ENCODE data around the gene C12orf54.
"Not testable (repeated sequence)": the region's sequence is repeated elsewhere in the genome, so short reads cannot be mapped to it uniquely, and the experiment has no call there.

C12orf54 gene

DNA sequence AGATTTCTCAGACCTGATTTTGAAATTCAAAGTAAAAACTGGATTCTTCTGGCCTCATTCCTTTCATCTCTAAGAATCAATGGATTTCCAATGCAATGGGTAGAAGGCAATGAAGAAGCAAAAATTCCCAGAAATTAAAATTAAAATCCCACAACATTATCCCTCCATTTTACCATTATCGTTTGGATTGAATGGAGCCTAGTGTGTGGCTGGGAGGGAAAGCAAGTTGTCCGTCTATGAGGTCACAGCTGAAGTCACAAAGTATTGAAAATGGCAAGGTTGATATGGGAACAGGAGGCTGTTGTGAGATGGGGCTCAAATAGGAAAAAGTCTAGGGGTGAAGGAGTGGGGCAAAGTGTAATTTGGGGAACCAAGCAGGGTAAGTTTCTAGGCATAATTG is at the start of gene C12orf54:
TSS of gene C12orf54 (plus strand) at position 301 of the 400 bp plus-strand sequence. CDS start 799 bp downstream, outside the sequence.
- no peak for DNase-seq (ENCODE audit: low read depth in 2 of 2, low spot score in 1 of 2)

DNA sequence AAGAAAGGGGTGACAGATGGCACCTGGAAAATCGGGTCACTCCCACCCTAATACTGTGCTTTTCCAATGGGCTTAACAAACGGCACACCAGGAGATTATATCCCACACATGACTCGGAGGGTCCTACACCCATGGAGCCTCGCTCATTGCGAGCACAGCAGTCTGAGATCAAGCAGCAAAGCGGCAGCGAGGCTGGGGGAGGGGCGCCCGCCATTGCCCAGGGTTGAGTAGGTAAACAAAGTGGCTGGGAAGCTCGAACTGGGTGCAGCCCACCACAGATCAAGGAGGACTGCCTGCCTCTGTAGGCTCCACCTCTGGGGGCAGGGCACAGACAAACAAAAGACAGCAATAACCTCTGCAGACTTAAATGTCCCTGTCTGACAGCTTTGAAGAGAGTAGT is 48.3 kb upstream of the C12orf54 start:
- DNase-seq (ENCODE audit: low read depth in 2 of 2, low spot score in 1 of 2) = not testable (repeated sequence)

DNA sequence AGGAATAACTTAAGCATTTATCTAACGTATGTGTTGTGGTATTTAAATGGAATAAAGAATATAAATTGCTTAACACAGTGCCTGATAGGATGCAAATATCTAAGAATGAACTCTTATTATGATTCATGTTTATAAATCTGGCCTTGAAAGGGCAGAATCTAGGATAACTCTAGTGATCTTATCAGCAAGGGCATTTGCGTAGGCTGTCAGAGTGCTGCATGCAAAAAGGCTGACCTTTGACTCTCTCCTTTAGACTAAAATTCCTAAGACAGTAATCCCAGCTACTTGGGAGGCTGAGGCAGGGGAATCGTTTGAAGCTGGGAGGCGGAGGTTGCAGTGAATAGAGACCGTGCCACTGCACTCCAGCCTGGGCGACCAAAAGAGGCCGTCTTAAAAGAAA is 41.2 kb upstream of the C12orf54 start:
- DNase-seq (ENCODE audit: low read depth in 2 of 2, low spot score in 1 of 2) = no peak

DNA sequence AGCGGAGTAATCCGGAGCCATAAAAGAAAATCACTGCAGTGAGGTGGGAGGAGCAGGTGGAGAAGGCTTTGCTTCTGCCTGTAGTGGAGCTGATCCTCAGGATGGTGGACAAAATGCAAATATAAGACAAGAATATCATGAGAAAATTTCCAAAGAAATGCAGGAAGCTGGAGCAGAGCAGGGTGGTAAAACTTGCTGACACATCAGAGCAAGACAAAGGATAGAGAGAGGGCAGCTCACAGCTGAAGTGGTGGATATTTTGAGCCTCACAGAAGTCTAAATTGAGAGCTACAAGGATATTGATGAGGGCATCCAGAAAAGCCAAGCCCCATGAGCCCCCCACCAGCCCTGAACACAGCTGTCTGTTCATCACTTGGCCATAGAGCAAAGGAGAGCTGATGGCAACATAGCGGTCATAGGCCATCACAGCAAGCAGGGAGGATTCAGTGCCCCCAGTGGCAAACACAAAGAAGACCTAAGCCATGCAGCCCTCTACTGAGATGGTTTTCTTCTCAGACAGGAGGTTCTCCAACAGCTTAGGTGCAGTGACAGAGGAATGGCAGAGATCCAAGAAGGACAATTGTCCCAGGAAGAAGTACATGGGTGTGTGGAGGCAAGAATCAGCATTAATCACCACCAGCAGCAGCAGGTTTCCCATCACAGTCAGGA is 40.0 kb upstream of the C12orf54 start:
- no peak for DNase-seq (ENCODE audit: low read depth in 2 of 2, low spot score in 1 of 2)

DNA sequence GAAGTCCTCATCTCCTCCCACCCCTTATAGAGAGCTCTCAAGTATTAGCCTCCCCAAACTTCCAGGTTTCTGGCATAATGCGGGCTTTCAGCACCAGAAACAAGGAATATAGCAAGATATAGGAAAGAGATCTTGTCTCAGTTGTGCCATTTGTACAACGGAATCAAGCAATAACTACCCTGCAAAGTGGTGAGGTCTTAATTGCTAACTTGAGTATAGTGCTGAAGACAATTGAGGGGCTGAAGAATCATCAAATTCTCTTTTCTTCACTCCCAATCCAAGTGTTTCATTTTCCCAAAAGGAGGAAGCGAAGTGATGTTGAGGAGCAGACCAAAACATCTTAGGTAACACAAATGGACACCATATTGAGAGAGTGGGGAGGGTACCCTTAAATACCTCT is 36.8 kb upstream of the C12orf54 start:
- no peak for DNase-seq (ENCODE audit: low read depth in 2 of 2, low spot score in 1 of 2)

DNA sequence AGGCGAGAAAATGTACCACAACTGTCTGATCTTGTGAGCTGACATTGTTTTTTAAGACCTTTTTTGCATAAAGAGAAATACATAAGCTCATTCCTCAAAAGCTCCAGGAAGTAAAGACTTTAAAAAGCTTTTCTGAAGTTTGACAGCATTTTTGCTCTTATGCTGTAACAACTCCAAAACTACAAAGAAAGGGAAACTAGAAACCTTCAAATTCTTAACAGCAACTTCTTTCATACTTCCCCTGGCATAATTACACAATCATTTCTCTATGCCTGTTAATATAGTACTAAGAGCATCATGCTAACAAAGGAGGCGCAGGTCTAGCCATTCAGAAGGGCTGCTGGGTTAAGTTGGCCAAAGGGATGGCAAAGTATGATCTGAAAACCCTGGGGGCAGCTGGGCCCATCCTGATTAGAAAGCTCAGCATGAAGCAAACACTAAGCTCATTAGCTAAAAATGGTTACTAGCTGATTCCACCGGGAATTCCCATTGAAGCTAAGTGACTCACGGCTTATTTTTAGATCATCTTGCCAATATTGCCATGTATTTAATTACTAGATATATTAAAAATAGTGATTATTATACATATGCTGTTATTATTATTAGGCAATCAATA is 36.0 kb upstream of the C12orf54 start:
- no peak for DNase-seq (ENCODE audit: low read depth in 2 of 2, low spot score in 1 of 2)

DNA sequence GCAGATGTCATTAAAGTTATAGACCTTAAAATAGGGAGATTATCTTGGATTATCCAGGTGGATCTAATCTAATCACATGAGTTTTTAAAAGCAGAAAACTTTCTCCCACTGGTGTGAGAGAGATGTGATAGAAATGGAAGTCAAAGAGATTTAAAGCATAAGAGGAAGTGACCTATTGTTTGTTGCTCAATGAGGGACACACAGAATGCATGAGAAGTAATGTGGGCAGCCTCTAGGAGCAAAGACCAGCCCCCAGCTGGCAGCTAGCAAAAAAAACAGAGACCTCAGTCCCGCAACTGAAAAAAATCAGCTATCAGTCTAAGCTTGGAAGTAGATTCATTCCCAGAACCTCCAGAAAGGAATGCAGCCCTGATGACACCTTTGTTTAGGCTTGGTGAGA is 34.5 kb upstream of the C12orf54 start:
- no peak for DNase-seq (ENCODE audit: low read depth in 2 of 2, low spot score in 1 of 2)

DNA sequence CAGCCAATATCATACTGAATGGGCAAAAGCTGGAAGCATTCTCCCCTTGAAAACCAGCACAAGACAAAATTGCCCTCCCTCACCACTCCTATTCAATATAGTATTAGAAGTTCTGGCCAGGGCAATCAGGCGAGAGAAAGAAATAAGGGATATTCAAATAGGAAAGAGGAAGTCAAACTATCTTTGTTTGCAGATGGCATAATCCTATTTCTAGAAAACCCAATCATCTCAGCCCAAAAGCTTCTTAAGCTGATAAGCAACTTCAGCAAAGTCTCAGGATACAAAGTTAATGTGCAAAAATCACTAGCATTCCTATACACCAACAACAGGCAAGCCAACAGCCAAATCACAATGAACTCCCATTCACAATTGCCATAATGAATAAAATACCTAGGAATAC is 30.9 kb upstream of the C12orf54 start:
- no peak for DNase-seq (ENCODE audit: low read depth in 2 of 2, low spot score in 1 of 2)

DNA sequence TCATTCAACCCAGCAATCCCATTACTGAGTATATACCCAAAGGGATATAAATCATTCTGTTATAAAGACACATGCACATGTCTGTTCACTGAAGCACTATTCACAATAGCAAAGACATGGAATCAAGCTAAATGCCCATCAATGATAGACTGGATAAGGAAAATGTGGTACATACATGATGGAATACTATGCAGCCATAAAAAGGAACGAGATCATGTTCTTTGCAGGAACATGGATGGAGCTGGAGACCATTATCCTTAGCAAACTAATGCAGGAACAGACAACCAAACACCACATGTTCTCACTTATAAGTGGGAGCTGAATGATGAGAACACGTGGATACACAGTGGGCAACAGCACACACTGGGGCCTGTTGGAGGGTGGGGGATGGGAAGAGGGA is 29.3 kb upstream of the C12orf54 start:
- not testable (repeated sequence) for DNase-seq (ENCODE audit: low read depth in 2 of 2, low spot score in 1 of 2)

DNA sequence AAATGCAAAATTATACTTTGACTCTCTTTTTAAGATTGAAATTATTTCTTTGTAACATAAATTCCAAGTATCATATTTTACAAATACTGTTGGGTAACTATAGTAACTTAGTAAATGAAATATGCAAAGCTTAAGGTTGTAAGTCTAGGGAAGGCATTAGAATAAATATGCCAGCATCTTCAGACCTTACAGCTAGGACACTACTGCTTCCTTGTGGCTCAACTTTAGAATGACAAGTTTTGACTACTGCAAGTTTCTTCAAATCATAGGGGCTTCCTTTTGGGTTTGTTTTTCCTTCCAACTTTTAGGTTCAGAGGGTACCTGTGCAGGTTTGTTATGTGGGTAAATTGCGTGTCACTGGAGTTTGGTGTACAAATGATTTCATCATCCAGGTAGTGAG is 27.6 kb upstream of the C12orf54 start:
- no peak for DNase-seq (ENCODE audit: low read depth in 2 of 2, low spot score in 1 of 2)

DNA sequence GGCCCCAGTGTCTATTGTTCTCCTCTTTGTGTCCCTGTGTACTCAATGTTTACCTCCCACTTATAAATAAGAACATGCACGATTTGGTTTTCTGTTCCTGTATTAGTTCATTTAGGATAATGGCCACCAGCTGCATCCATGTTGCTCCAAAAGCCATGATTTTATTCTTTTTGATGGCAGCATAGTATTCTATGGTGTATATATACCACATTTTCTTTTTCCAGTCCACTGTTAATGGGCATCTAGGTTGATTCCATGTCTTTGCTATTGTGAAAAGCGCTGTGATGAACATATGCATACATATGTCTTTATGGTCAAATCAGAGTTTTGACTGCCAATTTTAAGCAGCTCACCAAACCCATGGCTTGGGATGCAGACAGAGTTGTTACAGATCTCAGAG is 27.2 kb upstream of the C12orf54 start:
- no peak for DNase-seq (ENCODE audit: low read depth in 2 of 2, low spot score in 1 of 2)

DNA sequence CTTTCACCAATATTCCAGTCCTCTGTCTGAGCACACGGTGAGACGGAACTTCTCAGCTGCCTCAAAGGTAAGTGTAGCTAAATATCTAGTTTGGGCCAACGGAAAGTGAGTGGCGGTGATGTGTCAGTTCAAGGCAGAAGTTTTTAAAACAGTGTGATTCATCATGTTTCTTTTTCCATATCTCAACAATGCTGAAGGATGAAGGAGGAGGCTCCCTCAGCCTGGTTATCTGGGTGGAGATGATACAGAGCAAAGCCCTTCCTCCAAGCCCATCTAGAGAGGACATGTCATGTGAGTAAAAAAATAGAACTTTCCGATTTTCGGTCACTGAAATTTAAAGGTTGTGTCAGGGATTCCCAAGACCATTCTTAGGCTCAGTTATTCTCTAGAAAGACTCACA is 23.0 kb upstream of the C12orf54 start:
- DNase-seq (ENCODE audit: low read depth in 2 of 2, low spot score in 1 of 2) = no peak

DNA sequence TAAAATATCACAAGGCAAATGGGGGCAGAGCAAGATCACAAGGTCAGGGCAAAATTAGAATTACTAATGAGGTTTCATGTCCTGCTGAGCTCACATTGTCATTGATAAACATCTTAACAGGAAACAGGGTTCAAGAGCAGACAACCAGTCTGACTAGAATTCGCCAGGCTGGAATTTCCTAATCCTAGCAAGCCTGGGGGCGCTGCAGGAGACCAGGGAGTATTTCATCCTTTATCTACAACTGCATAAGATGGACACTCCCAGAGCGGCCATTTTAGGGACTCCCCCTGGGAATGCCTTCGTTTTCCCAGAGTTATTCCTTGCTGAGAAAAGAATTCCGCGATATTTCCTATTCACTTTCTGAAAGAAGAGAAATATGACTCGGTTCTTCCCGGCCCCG is 13.3 kb upstream of the C12orf54 start:
- DNase-seq (ENCODE audit: low read depth in 2 of 2, low spot score in 1 of 2) = not testable (repeated sequence)

DNA sequence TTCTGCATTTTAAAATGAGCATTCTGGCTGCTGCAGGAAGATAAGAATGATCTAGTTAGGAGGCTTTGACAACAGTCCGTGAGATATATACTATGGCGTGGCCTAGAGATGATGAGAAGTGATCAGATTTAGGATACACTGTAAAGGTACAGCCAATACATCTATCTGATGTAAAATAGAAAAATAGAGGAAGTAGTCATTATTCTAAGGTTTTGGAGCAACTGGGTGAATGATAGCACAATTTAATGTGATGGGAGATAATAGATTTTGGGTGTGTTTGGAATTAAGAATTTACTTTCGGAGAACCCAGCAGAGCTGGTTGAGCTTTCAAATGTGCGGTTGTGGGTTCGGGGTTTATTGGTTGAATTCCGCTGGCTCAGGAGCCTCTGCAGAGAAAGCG is 10.0 kb upstream of the C12orf54 start, which contains the start of gene ANP32D:
TSS of gene ANP32D (plus strand) at position 301 of the 400 bp plus-strand sequence. CDS start 106 bp downstream, outside the sequence.
- no peak for DNase-seq (ENCODE audit: low read depth in 2 of 2, low spot score in 1 of 2)

DNA sequence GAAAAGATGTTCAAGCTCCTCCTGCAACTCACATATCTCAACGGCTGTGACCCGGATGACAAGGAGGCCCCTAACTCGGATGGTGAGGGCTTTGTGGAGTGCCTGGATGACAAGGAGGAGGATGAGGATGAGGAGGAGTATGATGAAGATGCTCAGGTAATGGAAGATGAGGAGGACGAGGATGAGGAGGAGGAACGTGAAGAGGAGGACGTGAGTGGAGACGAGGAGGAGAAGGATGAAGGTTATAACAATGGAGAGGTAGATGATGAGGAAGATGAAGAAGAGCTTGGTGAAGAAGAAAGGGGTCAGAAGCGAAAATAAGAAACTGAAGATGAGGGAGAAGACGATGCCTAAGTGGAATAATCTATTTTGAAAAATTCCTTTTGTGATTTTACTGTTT is 9.2 kb upstream of the C12orf54 start:
- DNase-seq (ENCODE audit: low read depth in 2 of 2, low spot score in 1 of 2) = no peak

DNA sequence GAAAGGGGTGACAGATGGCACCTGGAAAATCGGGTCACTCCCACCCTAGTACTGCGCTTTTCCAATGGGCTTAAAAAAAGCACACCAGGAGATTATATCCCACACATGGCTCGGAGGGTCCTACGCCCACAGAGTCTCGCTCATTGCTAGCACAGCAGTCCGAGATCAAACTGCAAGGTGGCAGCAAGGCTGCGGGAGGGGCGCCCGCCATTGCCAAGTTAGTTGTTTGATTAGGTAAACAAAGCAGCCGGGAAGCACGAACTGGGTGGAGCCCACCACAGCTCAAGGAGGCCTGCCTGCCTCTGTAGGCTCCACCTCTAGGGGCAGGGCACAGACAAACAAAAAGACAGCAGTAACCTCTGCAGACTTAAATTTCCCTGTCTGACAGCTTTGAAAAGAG is 7.8 kb upstream of the C12orf54 start:
- not testable (repeated sequence) for DNase-seq (ENCODE audit: low read depth in 2 of 2, low spot score in 1 of 2)

DNA sequence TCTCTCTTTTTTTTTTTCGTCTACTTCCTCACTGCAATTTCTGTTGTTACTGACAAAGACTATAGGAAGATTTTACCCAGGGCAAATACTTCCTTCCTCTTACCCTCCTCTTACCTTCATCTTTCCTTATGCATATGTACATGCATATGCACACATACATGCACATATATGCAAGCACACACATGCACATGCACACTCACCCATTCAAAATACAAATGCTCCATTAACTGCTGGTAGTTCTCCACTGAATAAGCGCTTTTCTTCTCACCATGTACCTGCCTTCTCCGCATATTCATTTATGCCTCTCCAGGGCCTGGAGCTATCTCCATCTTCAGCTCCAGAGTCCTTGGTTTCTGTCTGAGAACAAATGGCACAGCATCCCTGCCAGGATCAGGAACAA is 632 bp downstream of the C12orf54 start:
- DNase-seq (ENCODE audit: low read depth in 2 of 2, low spot score in 1 of 2) = no peak

DNA sequence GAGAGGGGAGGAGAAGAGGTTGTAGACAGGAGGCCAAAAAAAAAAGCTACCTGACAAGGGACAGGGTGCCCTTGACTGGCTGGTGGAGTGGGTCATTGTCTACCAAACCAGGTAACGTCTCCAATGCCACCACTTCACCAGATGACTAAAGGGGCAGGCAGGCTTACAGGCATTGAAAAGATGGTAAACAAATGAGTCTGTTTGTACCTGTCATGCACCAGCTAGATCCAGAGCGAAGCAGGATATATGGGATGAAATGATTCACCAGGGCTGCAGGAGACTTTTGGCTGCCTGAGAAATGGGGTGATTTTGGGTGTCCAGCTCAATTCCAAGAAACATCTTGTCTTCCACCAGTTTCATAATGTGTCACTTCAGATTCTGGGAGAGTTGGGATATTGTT is 4.0 kb downstream of the C12orf54 start:
- no peak for DNase-seq (ENCODE audit: low read depth in 2 of 2, low spot score in 1 of 2)

DNA sequence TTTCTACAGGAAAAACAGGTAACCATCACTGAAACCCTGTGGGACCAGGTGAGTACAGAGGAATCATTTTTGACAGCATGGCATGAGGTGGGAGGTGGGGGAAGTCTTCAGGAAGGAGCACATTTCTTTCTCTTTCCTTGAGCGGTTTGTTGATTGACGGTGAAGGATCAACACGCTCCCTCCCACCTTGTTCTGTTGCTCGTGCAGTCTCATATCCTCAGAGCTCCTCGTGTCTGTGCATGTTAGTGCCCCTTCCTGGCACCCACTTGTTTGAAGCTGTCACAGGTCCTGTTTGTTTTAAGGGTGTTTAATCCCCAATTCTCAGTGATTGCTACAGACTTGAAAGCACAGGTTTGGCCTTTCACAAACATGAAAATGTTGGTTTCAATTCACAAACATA is 4.4 kb downstream of the C12orf54 start:
- DNase-seq (ENCODE audit: low read depth in 2 of 2, low spot score in 1 of 2) = no peak

DNA sequence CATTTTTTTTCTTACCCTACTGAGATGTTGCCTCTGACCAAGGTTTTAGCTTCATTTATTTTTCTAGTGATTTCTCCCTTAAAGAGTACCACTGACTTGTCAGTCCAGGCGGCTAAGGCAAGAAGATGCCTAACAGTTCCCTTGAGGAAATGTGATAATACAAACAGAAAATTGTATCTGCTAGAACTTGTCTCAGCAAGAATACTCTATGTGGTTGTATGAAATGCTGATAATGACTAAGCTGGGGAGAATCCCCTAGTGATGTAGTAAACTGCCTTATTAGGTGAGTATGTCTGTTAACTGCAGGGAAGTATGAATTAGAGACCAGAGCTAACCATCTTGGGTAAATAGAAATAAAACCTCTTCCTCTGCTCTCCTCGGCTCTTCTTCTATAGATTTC is 6.7 kb downstream of the C12orf54 start:
- DNase-seq (ENCODE audit: low read depth in 2 of 2, low spot score in 1 of 2) = no peak

DNA sequence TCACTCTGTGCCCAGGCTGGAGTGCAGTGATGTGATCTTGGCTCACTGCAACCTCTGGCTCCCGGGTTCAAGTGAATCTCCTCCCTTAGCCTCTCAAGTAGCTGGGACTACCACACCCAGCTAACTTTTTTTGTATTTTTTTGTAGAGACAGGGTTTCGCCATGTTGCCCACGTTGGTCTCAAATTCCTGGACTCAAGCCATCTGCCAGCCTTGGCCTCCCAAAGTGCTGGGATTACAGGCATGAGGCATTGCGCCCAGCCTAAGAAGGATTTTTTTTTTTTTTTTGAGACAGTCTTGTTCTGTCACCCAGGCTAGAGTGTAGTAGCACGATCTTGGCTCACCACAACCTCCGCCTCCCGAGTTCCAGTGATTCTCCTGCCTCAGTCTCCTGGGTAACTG is 7.2 kb downstream of the C12orf54 start:
- DNase-seq (ENCODE audit: low read depth in 2 of 2, low spot score in 1 of 2) = not testable (repeated sequence)

DNA sequence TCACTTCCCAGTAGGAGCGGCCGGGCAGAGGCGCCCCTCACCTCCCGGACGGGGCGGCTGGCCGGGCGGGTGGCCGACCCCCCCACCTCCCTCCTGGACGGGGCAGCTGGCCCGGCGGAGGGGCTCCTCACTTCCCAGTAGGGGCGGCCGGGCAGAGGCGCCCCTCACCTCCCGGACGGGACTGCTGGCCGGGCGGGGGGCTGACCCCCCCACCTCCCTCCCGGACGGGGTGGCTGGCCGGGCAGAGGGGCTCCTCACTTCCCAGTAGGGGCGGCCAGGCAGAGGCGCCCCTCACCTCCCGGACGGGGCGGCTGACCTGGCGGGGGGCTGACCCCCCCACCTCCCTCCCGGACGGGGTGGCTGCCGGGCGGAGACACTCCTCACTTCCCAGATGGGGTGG is 18.0 kb downstream of the C12orf54 start:
- not testable (repeated sequence) for DNase-seq (ENCODE audit: low read depth in 2 of 2, low spot score in 1 of 2)

DNA sequence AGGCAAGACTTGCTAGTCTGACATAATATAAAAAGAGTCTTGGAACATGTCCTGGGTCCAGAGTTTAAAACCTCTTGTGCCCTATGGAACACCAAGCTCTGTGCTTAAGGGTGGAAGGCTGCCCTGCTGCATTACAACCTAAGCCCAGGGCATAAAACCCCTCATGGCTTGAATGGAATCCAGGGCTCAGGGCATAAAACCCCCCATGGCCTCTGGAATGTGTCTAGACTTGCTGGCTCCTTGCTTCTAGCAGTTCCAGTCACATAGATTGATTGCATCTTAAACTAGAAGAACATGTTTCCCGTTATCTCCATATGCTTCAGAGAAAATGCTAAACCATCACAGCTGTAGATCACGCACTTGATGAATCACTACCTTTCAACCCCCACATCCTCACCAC is 24.5 kb downstream of the C12orf54 start:
- DNase-seq (ENCODE audit: low read depth in 2 of 2, low spot score in 1 of 2) = not testable (repeated sequence)

All from stimulated activated CD8-positive, alpha-beta memory T cell treated with anti-CD3 and anti-CD28 coated beads, Interleukin-4, amount 100 ng/mL, for 1 hour (primary cell).